Measurements from ENCODE around the gene MTA3. TPM values are rescaled to one million over a fixed set of nuclear protein-coding genes. Genes with fewer than 3 reads are reported as not detected.

MTA3 gene
- total and polyA plus RNA-seq, 2 experiments from 2014 or later: 52.2 to 52.9 TPM

DNA sequence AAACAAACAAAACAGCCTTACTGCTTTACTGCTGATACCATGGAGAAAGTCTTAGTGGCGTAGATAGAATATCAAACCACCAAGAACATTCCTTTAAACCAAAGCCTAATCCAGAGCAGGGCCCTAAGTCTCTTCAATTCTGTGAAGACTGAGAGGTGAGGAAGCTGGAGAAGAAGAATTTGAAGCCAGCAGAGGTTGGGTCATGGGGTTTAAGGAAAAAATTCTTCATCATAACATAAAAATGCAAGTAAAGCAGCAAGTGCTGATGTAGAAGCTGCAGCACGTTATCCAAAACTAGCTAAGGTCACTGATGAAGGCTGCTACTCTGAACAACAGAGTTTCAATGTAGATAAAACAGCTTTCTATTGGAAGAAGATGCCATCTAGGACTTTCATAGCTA lies 77.1 kb downstream of the MTA3 start:
- no peak overlapping the region for H3K4me3 ChIP-seq
- H3K9me3 ChIP-seq (ENCODE audit: low read depth): no peaks in the 10 kb centered on the region
- H3K27me3 ChIP-seq: no peaks in the 10 kb centered on the region
- no peak for DNase-seq (ENCODE audit: low read depth in 1 of 2, low spot score in 1 of 2)
- H3K27ac ChIP-seq: no peak overlapping the region
- peaks cover 13% of the 10 kb centered on the region for H3K36me3 ChIP-seq
- H3K4me1 ChIP-seq (ENCODE audit: low read depth): no peaks in the 10 kb centered on the region
- no peak for TF ChIP-seq CTCF (IDR thresholded peaks at IDR 0.05; ENCODE audit: low read depth, low read length)

DNA sequence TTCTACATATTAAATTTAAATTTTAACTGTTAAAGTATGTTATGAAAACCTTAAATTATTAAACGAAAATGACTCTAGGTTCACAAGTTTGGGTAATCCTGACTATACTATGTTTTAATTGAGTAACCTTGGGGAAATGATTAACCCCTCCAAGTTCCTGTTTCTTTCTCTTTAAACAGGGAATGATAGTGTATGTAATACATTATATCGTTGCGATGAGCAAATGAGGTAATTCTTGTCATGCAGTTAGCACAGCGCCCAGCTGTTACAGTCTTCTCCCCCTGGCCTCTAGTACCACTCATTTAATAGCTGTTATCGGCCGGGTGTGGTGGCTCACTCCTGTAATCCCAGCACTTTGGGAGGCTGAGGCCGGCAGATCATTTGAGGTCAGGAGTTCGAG lies 80.4 kb downstream of the MTA3 start:
- H3K9me3 ChIP-seq (ENCODE audit: low read depth): no peaks in the 10 kb centered on the region
- DNase-seq (ENCODE audit: low read depth in 1 of 2, low spot score in 1 of 2): no peak
- no peak for TF ChIP-seq CTCF (IDR thresholded peaks at IDR 0.05; ENCODE audit: low read depth, low read length)
- no peak overlapping the region for H3K4me3 ChIP-seq
- H3K27ac ChIP-seq: no peak overlapping the region
- H3K36me3 ChIP-seq: peaks cover 13% of the 10 kb centered on the region
- H3K27me3 ChIP-seq: no peaks in the 10 kb centered on the region
- no peaks in the 10 kb centered on the region for H3K4me1 ChIP-seq (ENCODE audit: low read depth)

- DNase-seq (ENCODE audit: low read depth in 1 of 2, low spot score in 1 of 2): no peak
- Histone ChIP-seq H3K9me3 (ENCODE audit: low read depth) (no peaks in the 10 kb centered on the region), H3K27ac (no peak overlapping the region), H3K4me1 (ENCODE audit: low read depth) (no peaks in the 10 kb centered on the region), H3K27me3 (no peaks in the 10 kb centered on the region), H3K4me3 (no peak overlapping the region), H3K36me3 (peaks cover under 1% of the 10 kb centered on the region)
- no peak for TF ChIP-seq CTCF (IDR thresholded peaks at IDR 0.05; ENCODE audit: low read depth, low read length)
These were observed 82.6 kb downstream of the MTA3 start for GRCh38 chr2:42651057-42651456.

GRCh38 chr2:42652086-42652485 lies 83.7 kb downstream of the MTA3 start:
- Histone ChIP-seq H3K4me3 (no peak overlapping the region), H3K9me3 (ENCODE audit: low read depth) (no peaks in the 10 kb centered on the region), H3K27me3 (no peaks in the 10 kb centered on the region), H3K27ac (no peak overlapping the region), H3K36me3 (peaks cover 4% of the 10 kb centered on the region), H3K4me1 (ENCODE audit: low read depth) (no peaks in the 10 kb centered on the region)
- no peak for TF ChIP-seq CTCF (IDR thresholded peaks at IDR 0.05; ENCODE audit: low read depth, low read length)
- no peak for DNase-seq (ENCODE audit: low read depth in 1 of 2, low spot score in 1 of 2)

DNA sequence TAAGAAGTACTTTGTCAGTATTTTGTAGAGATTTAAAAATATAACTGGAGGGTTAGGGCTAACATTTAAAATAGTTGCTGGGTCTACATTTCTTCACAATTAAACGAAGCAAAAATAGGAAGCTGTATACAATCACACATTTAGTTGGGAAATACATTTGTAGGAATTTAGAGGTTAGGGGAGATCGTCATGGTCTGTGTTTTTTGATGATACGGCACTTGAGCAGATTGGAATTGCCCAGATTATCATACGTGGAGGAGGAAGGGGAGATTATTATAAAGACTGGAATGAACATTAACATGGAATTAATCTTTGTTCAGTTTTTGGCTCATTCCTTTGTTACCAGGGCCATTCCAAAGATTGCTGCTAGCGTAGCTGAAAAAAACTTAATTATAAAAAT lies 84.6 kb downstream of the MTA3 start:
- Histone ChIP-seq H3K27ac (no peak overlapping the region), H3K27me3 (no peaks in the 10 kb centered on the region)
- no peak for TF ChIP-seq CTCF (IDR thresholded peaks at IDR 0.05; ENCODE audit: low read depth, low read length)

GRCh38 chr2:42653908-42654445 lies 85.5 kb downstream of the MTA3 start:
- Histone ChIP-seq H3K27me3 (no peaks in the 10 kb centered on the region), H3K36me3 (peaks cover 4% of the 10 kb centered on the region), H3K9me3 (ENCODE audit: low read depth) (no peaks in the 10 kb centered on the region), H3K4me3 (no peak overlapping the region), H3K4me1 (ENCODE audit: low read depth) (no peaks in the 10 kb centered on the region), H3K27ac (no peak overlapping the region)
- DNase-seq (ENCODE audit: low read depth in 1 of 2, low spot score in 1 of 2): no peak
- no peak for TF ChIP-seq CTCF (IDR thresholded peaks at IDR 0.05; ENCODE audit: low read depth, low read length)

More for the DNA sequence above, 84.6 kb downstream of the MTA3 start:
- DNase-seq (ENCODE audit: low read depth in 1 of 2, low spot score in 1 of 2): no peak
- Histone ChIP-seq H3K4me3 (no peak overlapping the region), H3K36me3 (peaks cover 4% of the 10 kb centered on the region), H3K9me3 (ENCODE audit: low read depth) (no peaks in the 10 kb centered on the region), H3K4me1 (ENCODE audit: low read depth) (no peaks in the 10 kb centered on the region)
